Right atrium auricular region (tissue), 2 donors: ENCODE measurements around the gene FBXL17. TPM values are rescaled to one million over a fixed set of nuclear protein-coding genes. Genes with fewer than 3 reads are reported as not detected.

Experiments used
- DNase-seq: peaks from one replicate; pipeline ENCODE4 v3.0.0-alpha.2; 2019; ENCODE audit warnings: low spot score
- H3K27ac ChIP-seq, 2 donors: fragments of 200-600 bp; sonication (generic); 1 replicate in 1 of 2; 2 replicates in 1 of 2; pipeline ENCODE4 v1.5.1; 2016 to 2019
- H3K27me3 ChIP-seq, 2 donors: fragments of 200-600 bp; sonication (generic); one replicate each; pipeline versions ENCODE4 v1.5.1 to v1.6.0; 2017 to 2019
- H3K36me3 ChIP-seq: fragments of 200-600 bp; sonication (generic); one replicate; pipeline ENCODE4 v1.5.1; 2016
- H3K4me1 ChIP-seq, 2 donors: fragments of 200-600 bp; sonication (generic); one replicate each; pipeline versions ENCODE4 v1.5.1 to v1.6.0; 2017 to 2019
- H3K4me3 ChIP-seq, 2 donors: fragments of 200-600 bp; sonication (generic); 1 replicate in 1 of 2; 2 replicates in 1 of 2; pipeline ENCODE4 v1.5.1; 2017 to 2019; ENCODE audit warnings: mild to moderate bottlenecking in 1 of 2, moderate library complexity in 1 of 2
- H3K9me3 ChIP-seq, 2 donors: fragments of 200-600 bp; sonication (generic); one replicate each; pipeline ENCODE4 v1.5.1; 2019
- total RNA-seq, 2 donors: library from RNA; depleted of rRNA; stranded (reverse); fragments of >200 nt; gene quantifications; one replicate each; pipeline ENCODE4 v1.1.0, GENCODE V29; 2016
- TF ChIP-seq, protein P1 (sequence below), 2 donors: fragments of 200-600 bp; sonication (generic); IDR thresholded peaks; one replicate each; pipeline ENCODE4 v1.5.1; 2019; ENCODE audit warnings: antibody characterized with exemption in 2 of 2

FBXL17 gene
- total RNA-seq, 2 donors from 2014 or later, result 16.1 to 31.7 TPM

DNA sequence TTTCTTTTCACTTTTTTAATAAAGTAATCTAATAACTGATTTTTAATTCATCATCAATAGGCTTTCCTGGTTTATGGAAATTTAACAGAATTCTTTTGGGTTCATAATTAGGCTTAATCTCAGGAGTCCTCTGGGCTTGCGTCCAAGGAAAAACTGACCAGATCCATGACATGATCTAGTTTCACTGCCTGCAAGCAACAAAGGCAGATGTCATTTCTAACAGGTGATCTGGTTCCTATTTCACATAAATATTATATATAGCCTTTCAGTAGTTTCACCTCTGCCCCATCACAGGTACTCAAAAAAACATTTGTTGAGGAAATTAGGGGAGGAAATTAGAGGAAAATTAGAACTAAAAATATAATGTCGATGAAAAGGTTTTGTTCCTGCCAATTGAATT, 126.4 kb downstream of the FBXL17 start:
- no peak for DNase-seq
- H3K4me1 ChIP-seq, result peaks cover 0 to 12% of the 10 kb centered on the region in 2 donors

GRCh38 chr5:108251350-108251749, 130.5 kb downstream of the FBXL17 start:
- no peak overlapping the region for H3K4me3 ChIP-seq
- H3K4me1 ChIP-seq, result peaks cover 0 to 21% of the 10 kb centered on the region in 2 donors

More for the DNA sequence above, 126.4 kb downstream of the FBXL17 start:
- no peaks in the 10 kb centered on the region for H3K27me3 ChIP-seq
- H3K27ac ChIP-seq, result no peak overlapping the region
- H3K36me3 ChIP-seq, result no peaks in the 10 kb centered on the region
- TF ChIP-seq, protein P1, sequence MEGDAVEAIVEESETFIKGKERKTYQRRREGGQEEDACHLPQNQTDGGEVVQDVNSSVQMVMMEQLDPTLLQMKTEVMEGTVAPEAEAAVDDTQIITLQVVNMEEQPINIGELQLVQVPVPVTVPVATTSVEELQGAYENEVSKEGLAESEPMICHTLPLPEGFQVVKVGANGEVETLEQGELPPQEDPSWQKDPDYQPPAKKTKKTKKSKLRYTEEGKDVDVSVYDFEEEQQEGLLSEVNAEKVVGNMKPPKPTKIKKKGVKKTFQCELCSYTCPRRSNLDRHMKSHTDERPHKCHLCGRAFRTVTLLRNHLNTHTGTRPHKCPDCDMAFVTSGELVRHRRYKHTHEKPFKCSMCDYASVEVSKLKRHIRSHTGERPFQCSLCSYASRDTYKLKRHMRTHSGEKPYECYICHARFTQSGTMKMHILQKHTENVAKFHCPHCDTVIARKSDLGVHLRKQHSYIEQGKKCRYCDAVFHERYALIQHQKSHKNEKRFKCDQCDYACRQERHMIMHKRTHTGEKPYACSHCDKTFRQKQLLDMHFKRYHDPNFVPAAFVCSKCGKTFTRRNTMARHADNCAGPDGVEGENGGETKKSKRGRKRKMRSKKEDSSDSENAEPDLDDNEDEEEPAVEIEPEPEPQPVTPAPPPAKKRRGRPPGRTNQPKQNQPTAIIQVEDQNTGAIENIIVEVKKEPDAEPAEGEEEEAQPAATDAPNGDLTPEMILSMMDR (IDR thresholded peaks at IDR 0.05), result no peak
- H3K4me3 ChIP-seq, result no peak overlapping the region
- H3K9me3 ChIP-seq, result no peaks in the 10 kb centered on the region

GRCh38 chr5:108249785-108250426, 132.0 kb downstream of the FBXL17 start:
- TF ChIP-seq, protein P1 (IDR thresholded peaks at IDR 0.05), result no peak
- peak overlapping the region; percentile 17 to 55 for H3K27ac ChIP-seq
- no peaks in the 10 kb centered on the region for H3K9me3 ChIP-seq
- H3K4me3 ChIP-seq, result no peak overlapping the region
- peaks cover 0 to 21% of the 10 kb centered on the region in 2 donors for H3K4me1 ChIP-seq
- no peak for DNase-seq
- no peaks in the 10 kb centered on the region for H3K36me3 ChIP-seq
- no peaks in the 10 kb centered on the region for H3K27me3 ChIP-seq

More at GRCh38 chr5:108251350-108251749, 130.5 kb downstream of the FBXL17 start:
- no peaks in the 10 kb centered on the region for H3K36me3 ChIP-seq
- H3K27ac ChIP-seq, result no peak overlapping the region
- no peak for DNase-seq
- H3K27me3 ChIP-seq, result no peaks in the 10 kb centered on the region
- H3K9me3 ChIP-seq, result no peaks in the 10 kb centered on the region
- TF ChIP-seq, protein P1 (IDR thresholded peaks at IDR 0.05), result no peak

GRCh38 chr5:108249095-108249784, 132.7 kb downstream of the FBXL17 start:
- Histone ChIP-seq H3K27ac (peak overlapping the region; percentile 17 to 55), H3K4me3 (no peak overlapping the region), H3K9me3 (no peaks in the 10 kb centered on the region), H3K36me3 (no peaks in the 10 kb centered on the region), H3K4me1 (peaks cover 0 to 21% of the 10 kb centered on the region in 2 donors), H3K27me3 (no peaks in the 10 kb centered on the region)
- DNase-seq, result no peak
- TF ChIP-seq, protein P1 (IDR thresholded peaks at IDR 0.05), result no peak

DNA sequence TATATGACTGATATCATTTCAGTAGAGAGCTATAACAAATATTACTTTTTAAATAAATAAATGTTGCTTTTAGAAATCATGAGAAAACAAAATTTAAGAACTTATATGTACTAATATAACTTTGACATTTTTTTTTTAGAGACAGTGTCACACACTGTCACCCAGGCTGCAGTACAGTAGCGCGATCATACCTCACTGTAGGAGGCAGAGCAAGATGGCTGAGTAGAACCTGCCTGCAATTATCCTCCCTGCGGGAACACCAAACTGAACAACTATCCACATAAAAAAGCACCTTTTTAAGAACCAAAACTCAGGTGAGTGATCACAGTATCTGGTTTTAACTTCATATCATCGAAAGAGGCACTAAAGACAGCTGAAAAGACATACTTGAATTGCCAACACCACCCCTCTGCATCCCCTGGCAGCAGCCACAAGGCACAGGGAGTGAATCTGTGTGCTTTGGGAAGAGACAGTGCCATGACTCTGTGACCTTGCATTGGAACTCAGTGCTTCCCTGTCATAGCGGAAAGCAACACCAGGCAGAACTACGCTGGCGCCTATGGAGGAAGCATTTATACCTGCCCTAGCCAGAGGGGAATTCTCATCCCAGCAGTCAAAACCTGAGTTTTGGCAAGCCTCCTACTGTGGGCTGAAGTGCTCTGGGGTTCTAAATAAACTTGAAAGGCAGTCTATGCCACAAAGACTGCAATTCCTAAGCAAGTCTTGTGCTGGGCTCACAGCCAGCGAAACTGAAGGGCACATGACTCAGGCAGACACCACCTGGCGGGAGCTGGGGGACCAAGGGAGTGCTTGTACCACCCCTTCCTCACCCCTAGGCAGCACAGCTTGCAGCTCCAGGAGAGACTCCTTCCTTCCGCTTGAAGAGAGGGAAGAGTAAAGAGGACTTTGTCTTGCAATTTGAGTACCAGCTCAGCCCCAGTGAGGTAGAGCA, 142.7 kb downstream of the FBXL17 start:
- no peak for DNase-seq
- Histone ChIP-seq H3K27me3 (no peaks in the 10 kb centered on the region), H3K9me3 (no peaks in the 10 kb centered on the region), H3K4me3 (no peak overlapping the region), H3K36me3 (no peaks in the 10 kb centered on the region), H3K4me1 (no peaks in the 10 kb centered on the region), H3K27ac (no peak overlapping the region)
- TF ChIP-seq, protein P1 (IDR thresholded peaks at IDR 0.05), result no peak
